NCI-H446 treated with DMSO at 0.1 percent for 48 hours (cell line): ENCODE data around the gene NDOR1.
A peak's percentile ranks its signal among the peaks of the same experiment; 100 is the strongest.
"Not testable (repeated sequence)": the region's sequence is repeated elsewhere in the genome, so short reads cannot be mapped to it uniquely, and the experiment has no call there.

ENCODE experiments used
- DNase-seq: peaks from one replicate; lab custom pipeline; 2025; lab: John Stamatoyannopoulos, UW

Gene NDOR1

DNA sequence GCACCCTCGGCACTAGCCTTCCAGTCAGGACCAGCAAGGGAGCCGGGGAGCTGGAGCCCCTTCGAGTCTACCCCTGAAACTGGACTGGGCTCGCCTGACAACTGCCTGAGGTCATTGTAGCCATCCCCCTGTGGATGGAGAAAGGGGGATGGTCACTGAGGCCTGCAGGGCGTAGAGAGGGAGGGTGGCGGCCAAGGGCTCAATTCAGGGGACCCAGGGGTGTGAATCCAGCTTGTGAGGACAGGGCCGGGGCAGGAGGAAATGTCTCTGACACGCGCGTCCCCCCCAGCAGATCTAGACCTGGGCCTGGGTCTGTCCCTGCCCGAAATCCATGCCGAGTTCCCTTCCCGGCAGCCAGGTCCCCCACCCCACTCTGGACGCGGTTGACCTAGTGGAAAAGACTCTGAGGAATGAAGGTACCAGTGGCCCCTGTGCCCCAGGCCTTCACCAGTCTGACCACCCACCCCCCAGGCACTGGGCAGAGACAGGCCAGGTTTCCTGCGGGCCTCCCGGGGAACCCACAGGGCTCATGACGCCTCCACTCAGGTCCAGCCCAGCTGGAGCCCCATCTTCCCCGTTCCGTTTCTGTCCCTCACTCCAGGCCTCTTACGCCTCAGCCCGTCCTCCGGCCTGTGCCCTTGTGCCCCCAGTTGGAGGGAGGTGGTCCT, 26.0 kb downstream of the NDOR1 start:
- no peak for DNase-seq

DNA sequence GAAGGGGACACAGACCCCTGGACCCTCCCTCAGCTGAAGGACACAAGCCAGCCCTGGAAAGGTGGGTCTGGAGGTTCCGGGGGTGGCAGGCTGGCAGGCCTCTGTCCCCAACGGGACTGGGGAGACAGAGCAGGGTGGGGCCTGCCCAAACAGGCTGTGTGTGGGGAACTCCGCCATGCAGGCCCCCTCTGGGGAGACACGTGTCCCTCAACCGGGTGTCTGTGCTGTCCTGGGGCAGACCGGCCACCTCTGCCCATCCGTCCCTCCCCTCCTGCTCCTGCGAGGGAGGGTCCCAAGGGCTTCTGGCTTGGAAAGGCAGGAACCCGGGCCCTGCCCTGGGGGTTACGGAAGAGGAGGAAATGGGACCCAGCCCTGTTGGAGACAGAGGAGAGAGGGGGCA, 26.6 kb downstream of the NDOR1 start:
- DNase-seq: no peak

DNA sequence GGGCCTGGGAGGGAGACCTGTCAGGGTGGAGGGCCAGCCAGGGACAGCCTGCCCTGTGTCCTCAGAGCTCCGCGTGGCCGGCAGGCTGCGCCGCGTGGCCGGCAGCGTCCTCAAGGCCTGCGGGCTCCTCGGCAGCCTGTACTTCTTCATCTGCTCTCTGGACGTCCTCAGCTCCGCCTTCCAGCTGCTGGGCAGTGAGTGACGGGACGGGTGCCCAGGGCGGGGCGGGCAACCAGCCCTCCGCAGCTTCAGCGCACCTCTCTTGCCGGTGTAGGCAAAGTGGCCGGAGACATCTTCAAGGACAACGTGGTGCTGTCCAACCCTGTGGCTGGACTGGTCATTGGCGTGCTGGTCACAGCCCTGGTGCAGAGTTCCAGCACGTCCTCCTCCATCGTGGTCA, 27.0 kb downstream of the NDOR1 start:
- DNase-seq: no peak

DNA sequence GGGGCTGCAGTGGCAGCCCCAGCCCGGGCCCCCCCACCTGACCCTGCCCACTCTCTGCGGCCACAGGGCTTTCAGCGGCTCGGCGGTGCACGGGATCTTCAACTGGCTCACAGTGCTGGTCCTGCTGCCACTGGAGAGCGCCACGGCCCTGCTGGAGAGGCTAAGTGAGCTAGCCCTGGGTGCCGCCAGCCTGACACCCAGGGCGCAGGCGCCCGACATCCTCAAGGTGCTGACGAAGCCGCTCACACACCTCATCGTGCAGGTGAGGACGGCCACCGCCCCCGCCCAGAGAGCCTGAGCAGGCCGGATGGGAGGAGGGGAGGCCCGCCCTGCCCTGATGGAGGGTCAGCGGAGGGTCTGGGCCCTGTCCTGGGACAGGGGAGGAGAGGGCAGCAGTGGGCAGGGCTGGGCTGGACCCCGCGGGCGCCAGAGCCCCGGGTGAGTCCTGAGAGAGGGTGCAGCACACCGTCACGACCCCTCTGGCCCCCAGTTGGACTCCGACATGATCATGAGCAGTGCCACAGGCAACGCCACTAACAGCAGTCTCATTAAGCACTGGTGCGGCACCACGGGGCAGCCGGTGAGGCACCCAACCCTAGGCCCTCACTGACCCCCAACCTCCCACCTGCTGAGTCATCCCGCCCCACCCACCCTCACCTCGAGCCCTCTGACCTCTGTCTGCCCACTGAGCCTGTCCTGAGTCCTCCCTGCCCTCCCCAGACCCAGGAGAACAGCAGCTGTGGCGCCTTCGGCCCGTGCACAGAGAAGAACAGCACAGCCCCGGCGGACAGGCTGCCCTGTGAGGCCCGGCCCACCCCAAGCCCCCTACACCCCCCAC, 27.9 kb downstream of the NDOR1 start:
- no peak for DNase-seq

DNA sequence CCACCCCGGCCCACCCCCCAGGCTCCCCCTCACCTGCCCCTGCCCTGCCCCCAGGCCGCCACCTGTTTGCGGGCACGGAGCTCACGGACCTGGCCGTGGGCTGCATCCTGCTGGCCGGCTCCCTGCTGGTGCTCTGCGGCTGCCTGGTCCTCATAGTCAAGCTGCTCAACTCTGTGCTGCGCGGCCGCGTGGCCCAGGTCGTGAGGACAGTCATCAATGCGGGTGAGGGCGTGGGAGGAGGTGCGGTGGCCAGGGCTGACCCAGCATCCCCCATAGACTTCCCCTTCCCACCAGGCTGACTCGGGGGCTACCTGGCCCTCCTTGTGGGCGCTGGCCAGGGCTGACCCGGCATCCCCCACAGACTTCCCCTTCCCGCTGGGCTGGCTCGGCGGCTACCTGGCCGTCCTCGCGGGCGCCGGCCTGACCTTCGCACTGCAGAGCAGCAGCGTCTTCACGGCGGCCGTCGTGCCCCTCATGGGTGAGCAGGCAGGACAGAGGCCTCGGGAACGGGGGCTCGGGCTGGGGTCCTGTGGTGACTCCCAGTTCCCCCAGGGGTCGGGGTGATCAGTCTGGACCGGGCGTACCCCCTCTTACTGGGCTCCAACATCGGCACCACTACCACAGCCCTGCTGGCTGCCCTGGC, 28.7 kb downstream of the NDOR1 start:
- DNase-seq: no peak

DNA sequence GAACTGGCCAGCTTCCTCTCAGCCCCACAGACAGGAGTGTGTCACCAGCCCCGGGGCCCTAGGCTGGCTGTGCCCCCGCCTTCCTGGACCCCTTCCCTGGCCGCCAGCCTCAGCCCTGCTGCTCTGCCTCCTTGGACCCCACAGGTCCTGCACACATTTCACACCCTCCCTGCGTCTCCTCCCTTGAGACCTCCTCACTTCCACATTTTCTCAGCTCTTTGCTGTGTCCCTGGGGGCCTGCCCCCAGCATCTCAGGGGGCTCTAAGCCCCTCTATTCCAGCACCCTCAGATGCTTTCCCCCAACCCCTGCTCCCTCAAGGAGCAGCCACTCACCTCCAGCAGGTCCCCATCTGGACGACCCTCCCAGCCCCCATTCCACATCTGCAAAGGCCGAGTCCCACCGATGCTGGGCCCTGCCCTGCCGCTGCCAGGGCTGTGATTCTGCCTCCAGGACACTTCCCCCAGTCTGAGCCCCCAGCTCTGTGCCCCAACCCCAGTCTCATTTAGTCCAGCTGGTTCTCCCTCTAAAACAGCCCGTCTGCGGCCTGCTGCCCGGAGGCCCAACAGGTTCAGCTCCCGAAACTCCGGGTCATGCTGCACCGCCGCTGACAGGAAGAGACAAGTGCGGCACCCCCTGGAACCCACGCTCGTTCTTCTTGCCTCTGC, 29.4 kb downstream of the NDOR1 start:
- no peak for DNase-seq

DNA sequence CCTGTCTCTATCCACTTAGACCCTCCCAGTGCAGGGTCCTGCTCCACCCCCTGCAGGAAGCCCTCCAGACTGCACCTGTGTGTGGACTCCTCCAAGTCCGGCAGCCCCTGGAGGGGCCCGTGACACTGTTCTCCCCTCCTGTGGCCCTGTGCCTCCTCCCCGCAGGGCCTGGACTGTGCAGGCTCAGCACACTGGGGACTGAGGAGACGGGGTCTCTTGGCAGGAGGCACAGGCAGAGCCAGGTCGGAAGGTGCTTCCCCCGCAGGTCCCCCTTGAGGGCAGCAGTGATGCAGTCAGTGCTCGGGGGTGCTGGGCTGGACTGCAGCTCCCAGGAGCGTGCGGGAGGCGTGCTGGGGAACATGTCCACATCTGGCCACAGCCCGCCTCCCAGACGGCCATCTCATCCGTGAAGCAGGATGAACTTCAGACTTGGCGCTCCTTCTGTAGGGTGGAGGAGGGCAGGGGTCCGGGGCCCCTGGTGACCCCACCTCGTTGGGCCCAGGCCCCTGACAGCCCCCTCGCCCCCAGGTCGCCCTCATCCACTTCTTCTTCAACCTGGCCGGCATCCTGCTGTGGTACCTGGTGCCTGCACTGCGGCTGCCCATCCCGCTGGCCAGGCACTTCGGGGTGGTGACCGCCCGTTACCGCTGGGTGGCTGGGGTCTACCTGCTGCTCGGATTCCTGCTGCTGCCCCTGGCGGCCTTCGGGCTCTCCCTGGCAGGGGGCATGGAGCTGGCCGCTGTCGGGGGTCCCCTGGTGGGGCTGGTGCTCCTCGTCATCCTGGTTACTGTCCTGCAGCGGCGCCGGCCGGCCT, 30.1 kb downstream of the NDOR1 start:
- no peak for DNase-seq

DNA sequence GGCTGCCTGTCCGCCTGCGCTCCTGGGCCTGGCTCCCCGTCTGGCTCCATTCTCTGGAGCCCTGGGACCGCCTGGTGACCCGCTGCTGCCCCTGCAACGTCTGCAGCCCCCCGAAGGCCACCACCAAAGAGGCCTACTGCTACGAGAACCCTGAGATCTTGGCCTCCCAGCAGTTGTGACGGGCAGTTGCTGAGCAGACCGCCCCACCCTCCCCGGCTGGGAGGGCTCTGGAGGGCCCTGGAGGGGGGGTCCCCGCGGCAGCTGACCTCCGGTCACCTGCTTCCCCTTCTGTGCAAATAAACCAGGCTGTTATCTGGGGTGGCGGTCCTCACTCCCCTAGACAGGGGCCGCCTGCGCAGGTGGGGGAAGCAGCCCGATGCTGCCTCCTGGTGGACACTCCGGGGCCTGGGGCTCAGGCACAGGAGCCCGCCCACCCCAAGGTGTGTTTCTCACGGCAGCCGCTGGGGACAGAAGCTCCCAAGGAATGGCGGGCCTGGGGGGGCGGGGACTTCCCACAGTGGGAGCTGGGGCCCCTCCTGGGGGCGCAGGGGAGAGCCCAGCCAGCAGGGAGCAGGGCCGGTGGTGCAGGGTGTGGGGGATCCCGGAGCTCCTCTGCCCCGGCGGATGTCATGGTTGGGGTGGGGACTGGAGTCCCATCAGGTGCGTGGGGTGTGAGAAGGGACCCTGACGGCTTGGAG, 30.9 kb downstream of the NDOR1 start:
- peak; percentile 17 for DNase-seq

DNA sequence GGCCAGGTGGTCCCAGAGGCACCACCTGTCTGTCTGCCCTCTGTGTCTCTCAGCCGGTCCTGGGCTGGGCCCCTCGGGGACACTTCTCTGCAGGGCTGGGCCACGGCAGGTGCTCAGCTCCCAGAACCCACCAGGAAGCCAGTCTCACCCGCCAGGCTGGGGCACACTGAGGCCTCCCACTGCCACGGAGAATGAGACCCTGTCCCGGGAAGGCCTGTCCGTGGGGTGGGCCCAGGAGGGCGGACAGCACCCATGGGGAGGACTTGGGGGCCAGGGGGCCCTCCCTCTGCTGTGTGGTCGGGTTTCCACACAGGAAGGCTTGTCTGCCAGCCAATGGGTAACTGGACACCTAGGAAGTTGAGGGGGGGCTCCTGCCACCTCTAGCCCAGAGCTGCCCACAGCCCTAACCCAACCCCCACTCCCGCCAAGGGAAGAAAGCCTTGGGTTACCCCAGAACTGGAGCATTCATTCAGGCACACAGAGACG, 31.5 kb downstream of the NDOR1 start:
- no peak for DNase-seq

DNA sequence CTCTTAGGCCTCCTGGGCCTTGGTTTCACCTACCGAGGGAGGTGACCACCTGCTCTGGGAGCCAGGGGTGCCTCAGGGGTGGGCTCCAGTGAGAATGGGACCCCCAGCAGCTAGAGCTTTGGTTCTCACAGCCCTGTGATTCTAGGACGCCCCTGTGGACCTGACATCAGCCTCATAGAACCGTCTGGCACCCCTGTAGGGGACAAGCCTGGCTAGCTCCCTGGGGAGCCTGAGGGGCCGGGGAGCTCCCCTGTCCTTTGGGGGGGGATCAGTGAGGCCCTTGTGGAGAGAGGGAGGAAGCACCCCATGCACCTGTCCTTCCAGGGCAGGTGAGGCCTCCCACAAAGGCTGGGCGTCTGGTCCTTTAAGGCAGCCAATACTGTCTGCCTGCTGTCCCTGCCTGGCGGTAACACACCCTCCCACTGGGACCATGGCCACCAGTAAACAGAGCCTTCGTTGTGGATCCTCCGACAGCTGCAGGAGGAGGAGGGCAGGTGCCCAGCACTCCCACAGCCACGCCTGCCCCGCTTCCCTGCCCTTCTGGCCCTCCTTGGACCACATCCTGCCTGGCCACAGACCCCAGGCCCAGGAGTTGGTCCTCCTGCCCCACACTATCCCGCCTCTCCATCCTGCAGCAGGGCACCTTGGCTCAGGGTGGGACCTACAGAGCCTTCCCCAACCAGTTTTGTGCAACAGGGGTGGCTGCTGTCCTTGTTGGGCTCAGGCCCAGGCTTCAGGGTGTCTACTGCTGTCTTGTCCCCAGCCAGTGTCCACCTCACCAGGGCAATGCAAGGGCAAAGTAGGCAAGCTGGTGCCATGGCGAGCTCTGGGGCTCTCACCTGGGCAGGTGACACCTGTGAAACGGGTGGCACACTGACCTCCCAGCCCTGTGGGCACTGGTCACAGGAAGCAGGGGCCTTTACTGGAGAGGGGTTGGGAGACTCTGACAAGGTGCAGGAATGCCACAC, 32.5 kb downstream of the NDOR1 start:
- no peak for DNase-seq

DNA sequence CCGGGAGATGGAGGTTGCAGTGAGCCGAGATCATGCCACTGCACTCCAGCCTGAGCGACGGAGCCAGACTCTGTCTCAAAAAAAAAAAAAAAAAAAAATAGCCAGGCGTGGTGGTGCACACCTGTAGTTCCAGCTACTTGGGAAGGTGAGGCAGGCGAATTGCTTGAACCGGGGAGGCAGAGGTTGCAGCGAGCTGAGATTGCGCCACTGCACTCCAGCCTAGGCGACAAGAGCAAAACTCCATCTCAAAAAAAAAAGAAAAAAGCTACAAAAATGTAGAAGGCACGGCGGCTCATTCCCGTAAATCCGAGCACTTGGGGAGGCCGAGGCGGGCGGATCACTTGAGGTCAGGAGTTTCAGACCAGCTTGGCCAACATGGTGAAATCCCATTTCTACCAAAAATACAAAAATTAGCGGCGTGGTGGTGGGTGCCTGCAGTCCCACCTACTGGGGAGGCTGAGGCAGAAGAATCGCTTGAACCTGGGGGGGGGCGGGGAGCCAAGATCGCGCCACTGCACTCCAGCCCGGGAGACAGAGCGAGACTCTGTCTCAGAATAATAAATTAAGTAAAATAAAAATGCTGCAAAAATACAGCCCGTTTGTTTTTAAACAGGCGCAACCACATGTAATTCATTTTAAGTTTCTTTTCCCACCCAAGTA, 34.2 kb downstream of the NDOR1 start:
- DNase-seq: not testable (repeated sequence)

DNA sequence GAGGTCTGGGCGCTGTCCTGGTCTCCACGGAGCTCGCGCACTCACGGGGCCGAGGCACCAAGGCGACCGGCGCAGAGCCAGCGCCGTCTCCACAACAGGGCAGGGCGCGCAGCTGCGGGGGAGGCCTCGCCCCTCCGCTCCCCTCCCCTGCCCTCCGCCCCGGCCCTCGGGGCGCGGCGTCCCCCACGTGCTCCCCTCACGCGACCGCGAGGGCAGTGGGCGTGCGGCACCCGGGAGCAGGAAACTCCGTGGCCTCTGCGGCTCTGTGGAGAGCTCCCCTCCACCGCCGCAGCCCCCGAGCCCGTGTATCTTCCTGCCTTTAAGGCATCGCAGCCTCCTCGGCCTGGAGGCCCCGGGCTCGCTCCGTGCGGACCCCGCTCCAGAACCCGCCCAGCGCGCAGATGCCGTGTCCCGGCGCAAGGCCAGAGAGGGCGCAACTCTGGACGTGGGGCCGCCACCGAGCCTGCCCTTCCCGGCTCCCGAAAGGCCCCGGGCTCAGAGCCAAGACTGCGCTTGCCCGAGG, 34.9 kb downstream of the NDOR1 start:
- DNase-seq: peak; percentile 20

DNA sequence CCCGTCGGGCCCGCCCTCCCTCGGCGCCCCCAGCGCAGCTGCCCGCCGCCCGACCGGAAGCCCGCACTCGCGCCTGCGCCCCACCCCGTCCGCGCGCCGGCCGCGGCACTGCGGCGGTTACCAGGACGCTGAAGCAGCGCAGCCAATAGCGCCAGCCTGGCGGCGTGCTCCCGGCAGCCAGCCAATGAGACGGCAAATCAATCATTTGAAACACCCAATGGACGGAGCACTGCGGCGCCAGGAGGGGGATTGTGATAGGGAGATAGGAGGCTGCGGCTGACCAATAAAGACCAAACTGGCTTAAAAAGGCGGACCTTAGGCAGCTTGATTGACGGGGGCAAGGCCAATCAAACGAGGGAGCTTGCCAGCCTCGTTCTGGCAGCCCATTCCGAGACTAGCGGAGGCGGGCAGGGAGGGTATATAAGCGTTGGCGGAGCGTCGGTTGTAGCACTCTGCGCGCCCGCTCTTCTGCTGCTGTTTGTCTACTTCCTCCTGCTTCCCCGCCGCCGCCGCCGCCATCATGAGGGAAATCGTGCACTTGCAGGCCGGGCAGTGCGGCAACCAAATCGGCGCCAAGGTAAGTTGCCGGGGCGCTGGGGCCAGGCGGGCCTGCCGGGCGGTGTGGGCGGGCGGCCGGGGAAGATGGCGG, 35.5 kb downstream of the NDOR1 start, which contains the start of gene TUBB4B:
Gene TUBB4B, plus strand, starts transcription at position 447 of the 649 bp plus-strand sequence. Its CDS starts 74 bp downstream, at position 521.
- DNase-seq: peak; percentile 98

DNA sequence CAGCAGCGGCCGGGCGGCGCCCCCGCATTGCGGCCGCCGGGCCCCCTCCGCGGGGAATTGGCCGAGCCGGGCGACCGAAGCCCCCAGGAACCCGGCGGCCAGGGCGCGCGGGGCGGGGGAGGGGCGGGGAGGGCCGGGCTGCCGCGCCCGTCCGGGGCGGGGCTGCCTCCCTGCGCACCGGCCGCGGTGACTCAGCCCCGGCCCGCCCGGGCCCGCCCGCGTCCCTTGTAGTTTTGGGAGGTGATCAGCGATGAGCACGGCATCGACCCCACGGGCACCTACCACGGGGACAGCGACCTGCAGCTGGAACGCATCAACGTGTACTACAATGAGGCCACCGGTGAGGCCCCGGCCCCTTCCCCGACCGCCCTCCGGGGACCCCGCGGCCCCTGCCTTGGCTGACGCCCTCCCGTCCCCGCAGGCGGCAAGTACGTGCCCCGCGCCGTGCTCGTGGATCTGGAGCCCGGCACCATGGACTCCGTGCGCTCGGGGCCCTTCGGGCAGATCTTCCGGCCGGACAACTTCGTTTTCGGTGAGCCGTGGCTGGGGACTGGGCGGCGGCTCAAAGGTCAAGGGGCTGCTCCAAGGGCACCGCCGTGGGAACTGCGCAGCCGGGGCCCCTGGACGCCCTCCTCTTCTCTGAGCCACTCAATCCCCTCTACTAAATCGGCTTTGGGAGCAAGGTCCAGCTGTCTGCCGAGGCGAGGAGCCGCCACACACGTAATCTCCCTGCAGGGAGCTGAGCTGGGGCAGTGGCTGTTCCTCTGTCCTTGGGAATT, 36.2 kb downstream of the NDOR1 start:
- no peak for DNase-seq

DNA sequence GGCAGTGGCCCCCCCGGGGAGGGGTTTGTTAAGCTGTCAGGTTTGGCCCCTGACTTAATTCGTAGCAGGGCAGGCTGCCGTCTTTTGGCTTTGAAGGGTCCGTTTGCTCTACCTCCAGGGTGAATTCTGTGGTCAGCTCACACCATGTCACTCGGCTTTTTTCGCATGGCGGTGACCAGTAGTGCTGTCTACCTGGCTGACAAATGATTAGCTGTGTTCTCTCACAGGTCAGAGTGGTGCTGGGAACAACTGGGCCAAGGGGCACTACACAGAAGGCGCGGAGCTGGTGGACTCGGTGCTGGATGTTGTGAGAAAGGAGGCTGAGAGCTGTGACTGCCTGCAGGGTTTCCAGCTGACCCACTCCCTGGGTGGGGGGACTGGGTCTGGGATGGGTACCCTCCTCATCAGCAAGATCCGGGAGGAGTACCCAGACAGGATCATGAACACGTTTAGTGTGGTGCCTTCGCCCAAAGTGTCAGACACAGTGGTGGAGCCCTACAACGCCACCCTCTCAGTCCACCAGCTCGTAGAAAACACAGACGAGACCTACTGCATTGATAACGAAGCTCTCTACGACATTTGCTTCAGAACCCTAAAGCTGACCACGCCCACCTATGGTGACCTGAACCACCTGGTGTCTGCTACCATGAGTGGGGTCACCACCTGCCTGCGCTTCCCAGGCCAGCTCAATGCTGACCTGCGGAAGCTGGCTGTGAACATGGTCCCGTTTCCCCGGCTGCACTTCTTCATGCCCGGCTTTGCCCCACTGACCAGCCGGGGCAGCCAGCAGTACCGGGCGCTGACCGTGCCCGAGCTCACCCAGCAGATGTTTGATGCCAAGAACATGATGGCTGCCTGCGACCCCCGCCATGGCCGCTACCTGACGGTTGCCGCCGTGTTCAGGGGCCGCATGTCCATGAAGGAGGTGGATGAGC, 37.0 kb downstream of the NDOR1 start:
- DNase-seq: no peak

DNA sequence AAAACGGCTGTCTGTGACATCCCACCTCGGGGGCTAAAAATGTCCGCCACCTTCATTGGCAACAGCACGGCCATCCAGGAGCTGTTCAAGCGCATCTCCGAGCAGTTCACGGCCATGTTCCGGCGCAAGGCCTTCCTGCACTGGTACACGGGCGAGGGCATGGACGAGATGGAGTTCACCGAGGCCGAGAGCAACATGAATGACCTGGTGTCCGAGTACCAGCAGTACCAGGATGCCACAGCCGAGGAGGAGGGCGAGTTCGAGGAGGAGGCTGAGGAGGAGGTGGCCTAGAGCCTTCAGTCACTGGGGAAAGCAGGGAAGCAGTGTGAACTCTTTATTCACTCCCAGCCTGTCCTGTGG, 37.7 kb downstream of the NDOR1 start:
- not testable (repeated sequence) for DNase-seq
